Measurements from ENCODE around the gene MREG. TPM values are rescaled to one million over a fixed set of nuclear protein-coding genes. Genes with fewer than 3 reads are reported as not detected.

Gene MREG
- total RNA-seq, 3 donors from 2014 or later (not counting 1 experiment from before 2014, with no cell fraction given) = 4.0 to 9.8 (median 6.8) TPM

DNA sequence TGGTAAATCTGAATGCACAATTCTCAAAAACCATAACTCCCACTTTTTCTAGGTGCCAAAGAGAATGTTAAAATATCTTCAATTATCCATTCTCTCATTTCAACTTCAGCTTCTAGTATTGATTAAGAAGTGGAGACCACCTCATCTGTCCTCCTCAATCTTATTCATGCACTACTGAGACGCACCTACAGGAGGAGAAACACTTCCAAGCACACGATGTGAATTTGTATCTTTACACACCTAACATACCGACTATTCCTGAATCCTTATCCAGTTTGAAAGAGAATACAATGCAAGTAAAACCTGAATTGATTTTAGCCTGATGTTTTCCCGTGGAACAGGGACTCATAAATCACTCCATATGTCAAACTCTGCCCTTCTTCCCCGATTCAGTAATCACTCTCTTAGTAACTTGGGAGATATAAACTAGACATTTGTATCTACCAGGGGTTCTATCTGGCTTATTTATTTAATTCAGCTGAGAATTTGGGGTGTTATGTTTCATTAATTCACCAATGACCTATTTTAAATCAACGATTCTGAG, 101.0 kb downstream of the MREG start:
- Histone ChIP-seq H3K9me3 (ENCODE audit: control insufficient read depth, insufficient read depth, low read length) (no peaks in the 10 kb centered on the region), H3K4me1 (ENCODE audit: control insufficient read depth, insufficient read depth, low read length) (peaks cover 9% of the 10 kb centered on the region), H3K27me3 (ENCODE audit: control insufficient read depth, insufficient read depth, low read length) (no peaks in the 10 kb centered on the region), H3K27ac (ENCODE audit: low read length) (no peak overlapping the region), H3K4me3 (ENCODE audit: low read length) (no peak overlapping the region), H3K36me3 (ENCODE audit: control insufficient read depth, insufficient read depth, low read length) (no peaks in the 10 kb centered on the region)
- WGBS (ENCODE audit: insufficient coverage) = 72% methylated on average over 4 of the region's 6 CpGs
- Mint-ChIP-seq H3K4me1 (peaks cover 13 to 16% of the 10 kb centered on the region in 2 donors), H3K27ac (no peak overlapping the region), H3K27me3 (ENCODE audit: low read depth in 2 of 2) (peaks cover 19 to 42% of the 10 kb centered on the region in 2 donors), H3K4me3 (no peak overlapping the region), H3K9me3 (no peaks in the 10 kb centered on the region), H3K36me3 (no peaks in the 10 kb centered on the region)
- no peak for DNase-seq
- TF ChIP-seq, protein P1, sequence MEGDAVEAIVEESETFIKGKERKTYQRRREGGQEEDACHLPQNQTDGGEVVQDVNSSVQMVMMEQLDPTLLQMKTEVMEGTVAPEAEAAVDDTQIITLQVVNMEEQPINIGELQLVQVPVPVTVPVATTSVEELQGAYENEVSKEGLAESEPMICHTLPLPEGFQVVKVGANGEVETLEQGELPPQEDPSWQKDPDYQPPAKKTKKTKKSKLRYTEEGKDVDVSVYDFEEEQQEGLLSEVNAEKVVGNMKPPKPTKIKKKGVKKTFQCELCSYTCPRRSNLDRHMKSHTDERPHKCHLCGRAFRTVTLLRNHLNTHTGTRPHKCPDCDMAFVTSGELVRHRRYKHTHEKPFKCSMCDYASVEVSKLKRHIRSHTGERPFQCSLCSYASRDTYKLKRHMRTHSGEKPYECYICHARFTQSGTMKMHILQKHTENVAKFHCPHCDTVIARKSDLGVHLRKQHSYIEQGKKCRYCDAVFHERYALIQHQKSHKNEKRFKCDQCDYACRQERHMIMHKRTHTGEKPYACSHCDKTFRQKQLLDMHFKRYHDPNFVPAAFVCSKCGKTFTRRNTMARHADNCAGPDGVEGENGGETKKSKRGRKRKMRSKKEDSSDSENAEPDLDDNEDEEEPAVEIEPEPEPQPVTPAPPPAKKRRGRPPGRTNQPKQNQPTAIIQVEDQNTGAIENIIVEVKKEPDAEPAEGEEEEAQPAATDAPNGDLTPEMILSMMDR (IDR thresholded peaks at IDR 0.05) = no peak
- intact Hi-C loops (cut with micrococcal nuclease) = no loop called here
- ATAC-seq = no peak

DNA sequence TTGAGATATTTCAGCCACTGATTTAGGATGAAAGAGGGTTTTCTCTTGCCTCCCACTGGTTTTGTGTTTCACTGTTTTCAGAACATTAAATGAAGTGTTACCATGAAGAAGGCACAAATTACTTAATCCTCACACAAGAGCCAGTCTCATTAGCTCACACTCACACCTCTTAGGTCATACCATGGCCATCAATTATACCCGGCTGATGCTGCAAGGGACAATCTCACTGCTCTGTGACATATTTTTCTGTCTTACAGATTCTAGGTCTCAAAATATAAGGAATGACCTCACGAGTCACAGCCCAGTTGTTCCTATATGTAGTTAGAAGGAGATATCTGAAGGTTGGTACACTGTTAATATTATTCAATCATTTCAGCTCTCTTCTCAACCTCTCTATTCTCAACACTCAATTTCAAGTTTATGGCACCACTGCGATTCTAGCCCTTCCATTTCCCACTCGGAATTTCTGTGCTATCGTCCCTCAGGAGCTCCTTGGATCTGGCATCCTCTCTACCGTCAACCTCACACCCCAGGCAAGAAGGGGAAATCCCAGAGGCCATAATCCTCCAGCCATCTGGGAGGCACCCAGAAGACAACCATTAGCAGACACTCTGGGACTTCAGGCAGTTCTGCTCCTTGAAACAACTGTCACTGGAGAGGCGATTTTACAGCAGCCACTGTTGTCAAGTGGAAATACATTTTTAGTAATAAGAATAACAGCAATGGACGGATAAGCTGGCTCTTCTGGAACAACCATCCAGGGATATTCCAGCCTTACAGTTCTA, 101.9 kb downstream of the MREG start:
- DNase-seq = no peak
- ATAC-seq = no peak
- Histone ChIP-seq H3K4me1 (ENCODE audit: control insufficient read depth, insufficient read depth, low read length) (peaks cover 6% of the 10 kb centered on the region), H3K27me3 (ENCODE audit: control insufficient read depth, insufficient read depth, low read length) (no peaks in the 10 kb centered on the region), H3K9me3 (ENCODE audit: control insufficient read depth, insufficient read depth, low read length) (no peaks in the 10 kb centered on the region), H3K27ac (ENCODE audit: low read length) (no peak overlapping the region), H3K4me3 (ENCODE audit: low read length) (no peak overlapping the region), H3K36me3 (ENCODE audit: control insufficient read depth, insufficient read depth, low read length) (no peaks in the 10 kb centered on the region)
- TF ChIP-seq, protein P1 (IDR thresholded peaks at IDR 0.05) = no peak
- intact Hi-C loops (cut with micrococcal nuclease) = no loop called here
- Mint-ChIP-seq H3K4me1 (peaks cover 5 to 10% of the 10 kb centered on the region in 2 donors), H3K27me3 (ENCODE audit: low read depth in 2 of 2) (peaks cover 19 to 43% of the 10 kb centered on the region in 2 donors), H3K4me3 (no peak overlapping the region), H3K9me3 (no peaks in the 10 kb centered on the region), H3K36me3 (no peaks in the 10 kb centered on the region), H3K27ac (no peak overlapping the region)
- 86% methylated on average over 7 of the region's 8 CpGs for WGBS (ENCODE audit: insufficient coverage)

DNA sequence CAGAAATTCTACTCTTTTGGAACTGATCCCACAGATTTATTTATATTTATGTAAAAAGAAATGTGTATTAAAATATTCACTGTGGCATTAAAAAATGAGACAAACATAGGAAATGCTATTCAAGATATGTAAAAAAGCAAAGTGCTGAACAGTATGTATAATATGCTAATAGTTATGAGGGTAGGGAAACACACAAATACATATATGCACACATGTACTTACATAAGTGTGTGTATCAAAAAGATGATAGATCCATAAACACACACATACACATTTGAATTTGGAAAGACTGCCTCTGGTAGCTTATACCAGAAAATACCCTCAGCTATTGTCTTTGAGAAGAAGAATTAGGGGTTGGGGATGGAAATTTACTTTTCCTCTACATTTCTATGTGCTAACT, 103.2 kb downstream of the MREG start:
- Mint-ChIP-seq H3K9me3 (no peaks in the 10 kb centered on the region), H3K27ac (no peak overlapping the region), H3K4me1 (peaks cover 0 to 1% of the 10 kb centered on the region in 2 donors), H3K36me3 (no peaks in the 10 kb centered on the region), H3K27me3 (ENCODE audit: low read depth in 2 of 2) (peaks cover 16 to 38% of the 10 kb centered on the region in 2 donors), H3K4me3 (no peak overlapping the region)
- H3K36me3 ChIP-seq (ENCODE audit: control insufficient read depth, insufficient read depth, low read length) = no peaks in the 10 kb centered on the region
- DNase-seq (no peak), ATAC-seq (no peak)
- TF ChIP-seq, protein P1 (IDR thresholded peaks at IDR 0.05) = no peak
- no peak overlapping the region for H3K4me3 ChIP-seq (ENCODE audit: low read length)
- H3K4me1 ChIP-seq (ENCODE audit: control insufficient read depth, insufficient read depth, low read length) = no peaks in the 10 kb centered on the region
- peaks cover 3% of the 10 kb centered on the region for H3K27me3 ChIP-seq (ENCODE audit: control insufficient read depth, insufficient read depth, low read length)
- no peak overlapping the region for H3K27ac ChIP-seq (ENCODE audit: low read length)
- intact Hi-C loops (cut with micrococcal nuclease) = no loop called here
- no peaks in the 10 kb centered on the region for H3K9me3 ChIP-seq (ENCODE audit: control insufficient read depth, insufficient read depth, low read length)
